Stimulated activated naive CD8-positive, alpha-beta T cell treated with anti-CD3 and anti-CD28 coated beads, Interleukin-15, Interleukin-2, amounts not matched to agents 100 ng/mL and 50 ng/mL, for 24 hours (primary cell): ENCODE measurements around the gene FOXJ1.

Experiments used
- H3K27ac Mint-ChIP-seq: one replicate; pipeline ENCODE4 v1.8.0; 2021; ENCODE audit warnings: mild to moderate bottlenecking, mixed read lengths
- H3K27me3 Mint-ChIP-seq: one replicate; pipeline ENCODE4 v1.8.0; 2021; ENCODE audit warnings: mixed read lengths
- H3K36me3 Mint-ChIP-seq: one replicate; pipeline ENCODE4 v1.8.0; 2021; ENCODE audit warnings: low read depth, mixed read lengths
- H3K4me1 Mint-ChIP-seq: one replicate; pipeline ENCODE4 v1.8.0; 2021; ENCODE audit warnings: low read depth, mixed read lengths
- H3K4me3 Mint-ChIP-seq: one replicate; pipeline ENCODE4 v1.8.0; 2021; ENCODE audit warnings: mild to moderate bottlenecking, mixed read lengths
- H3K9me3 Mint-ChIP-seq: one replicate; pipeline ENCODE4 v1.8.0; 2021; ENCODE audit warnings: mixed read lengths

FOXJ1 gene

DNA sequence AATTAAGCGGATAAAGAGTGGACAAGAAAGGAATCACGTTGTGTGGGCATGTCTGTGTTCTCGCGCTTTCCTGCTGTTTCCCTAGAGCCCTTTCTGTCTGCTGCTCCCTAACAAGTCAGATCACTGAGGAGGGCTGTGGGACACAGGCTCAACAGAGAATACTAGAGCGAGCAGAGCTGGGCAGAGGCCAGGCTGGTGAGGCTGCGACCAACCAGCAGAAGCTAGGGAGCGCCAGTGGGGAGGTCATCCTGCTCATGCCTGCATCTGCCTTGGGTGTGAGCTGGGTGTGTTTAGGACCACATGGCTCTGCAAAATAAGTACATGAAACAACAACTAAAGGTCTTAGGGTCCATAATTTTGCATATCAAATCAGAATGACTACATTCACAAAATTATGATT, 11.5 kb upstream of the FOXJ1 start:
- no peak overlapping the region for H3K4me3 Mint-ChIP-seq
- H3K27ac Mint-ChIP-seq: peak overlapping the region; percentile 21
- peaks cover 22% of the 10 kb centered on the region for H3K36me3 Mint-ChIP-seq
- H3K27me3 Mint-ChIP-seq: no peaks in the 10 kb centered on the region
- peaks cover 40% of the 10 kb centered on the region for H3K4me1 Mint-ChIP-seq
- H3K9me3 Mint-ChIP-seq: no peaks in the 10 kb centered on the region

DNA sequence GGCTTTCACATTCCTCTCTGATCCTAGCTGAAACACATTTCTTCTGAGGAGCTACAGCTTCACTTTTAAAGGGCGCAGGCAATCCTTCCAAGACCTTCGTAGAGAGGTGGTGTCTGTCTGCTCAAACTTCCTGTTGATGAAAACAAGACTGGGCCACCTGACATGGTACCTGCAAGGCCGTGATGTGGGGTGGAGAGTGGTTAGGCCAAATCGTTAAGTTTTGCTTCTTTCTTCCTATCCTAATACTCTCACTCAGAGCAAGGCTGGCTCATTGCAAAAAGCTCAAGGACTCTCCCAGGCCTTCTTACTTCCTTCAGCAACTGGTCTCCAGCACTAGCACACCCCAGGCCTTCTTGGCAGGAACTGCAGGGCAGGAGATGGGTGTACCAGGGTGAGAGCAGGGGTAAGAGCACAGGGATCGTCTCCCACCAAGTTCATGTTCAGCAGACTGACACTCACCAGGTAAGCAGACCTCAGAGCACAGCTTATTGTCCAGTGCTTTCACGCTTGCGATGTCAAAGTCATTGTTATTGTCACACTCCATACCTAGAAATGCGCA, 10.9 kb upstream of the FOXJ1 start:
- Mint-ChIP-seq H3K27ac (peak overlapping the region; percentile 21), H3K4me1 (peaks cover 42% of the 10 kb centered on the region), H3K36me3 (peaks cover 20% of the 10 kb centered on the region), H3K9me3 (no peaks in the 10 kb centered on the region), H3K27me3 (no peaks in the 10 kb centered on the region), H3K4me3 (no peak overlapping the region)

DNA sequence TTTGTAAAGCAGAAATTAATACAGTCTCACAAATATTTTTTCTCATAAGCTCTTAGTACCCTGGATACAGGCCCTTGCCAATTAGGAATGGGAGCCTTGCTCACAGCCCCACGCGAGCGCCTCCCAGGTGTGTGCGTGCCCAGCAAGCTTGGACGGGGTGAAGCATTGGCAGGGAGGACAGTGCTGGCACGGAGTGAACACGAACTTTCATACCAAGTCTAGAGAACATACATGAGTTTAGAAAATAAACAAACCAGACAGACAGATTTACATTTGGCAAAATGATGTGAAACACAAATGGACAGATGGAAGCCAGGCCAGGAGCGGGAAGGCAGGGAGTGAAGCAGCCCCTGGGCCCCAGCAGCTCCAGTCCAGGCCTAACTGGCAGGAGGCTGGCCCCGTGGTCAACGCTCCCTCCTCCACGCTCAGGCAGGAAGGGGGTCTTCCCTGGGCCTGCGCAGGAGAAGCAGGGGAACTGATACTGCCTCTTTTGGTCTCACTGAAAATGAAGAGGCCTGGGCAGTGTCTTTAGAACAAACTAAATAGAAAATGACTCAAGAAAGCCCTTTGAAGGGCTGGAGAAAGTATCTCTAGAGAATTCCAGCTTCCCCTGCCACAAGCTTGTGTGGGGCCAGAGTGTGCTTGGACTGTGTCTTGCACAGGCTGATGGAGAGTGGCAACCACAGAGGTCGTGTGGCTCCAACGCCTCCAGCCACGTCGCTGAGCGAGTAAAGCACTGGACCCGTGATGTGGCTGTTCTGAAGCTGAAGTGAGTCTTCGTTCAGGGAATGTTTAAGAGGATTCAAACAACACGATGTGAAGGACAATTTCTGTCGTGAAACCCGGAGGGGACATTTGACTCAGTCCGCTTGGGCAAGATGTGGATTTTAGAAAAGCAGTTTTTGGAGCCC, 9.9 kb upstream of the FOXJ1 start:
- H3K9me3 Mint-ChIP-seq: no peaks in the 10 kb centered on the region
- no peak overlapping the region for H3K4me3 Mint-ChIP-seq
- peak overlapping the region; percentile 49 for H3K27ac Mint-ChIP-seq
- H3K4me1 Mint-ChIP-seq: peaks cover 52% of the 10 kb centered on the region
- no peaks in the 10 kb centered on the region for H3K27me3 Mint-ChIP-seq
- H3K36me3 Mint-ChIP-seq: peaks cover 23% of the 10 kb centered on the region

DNA sequence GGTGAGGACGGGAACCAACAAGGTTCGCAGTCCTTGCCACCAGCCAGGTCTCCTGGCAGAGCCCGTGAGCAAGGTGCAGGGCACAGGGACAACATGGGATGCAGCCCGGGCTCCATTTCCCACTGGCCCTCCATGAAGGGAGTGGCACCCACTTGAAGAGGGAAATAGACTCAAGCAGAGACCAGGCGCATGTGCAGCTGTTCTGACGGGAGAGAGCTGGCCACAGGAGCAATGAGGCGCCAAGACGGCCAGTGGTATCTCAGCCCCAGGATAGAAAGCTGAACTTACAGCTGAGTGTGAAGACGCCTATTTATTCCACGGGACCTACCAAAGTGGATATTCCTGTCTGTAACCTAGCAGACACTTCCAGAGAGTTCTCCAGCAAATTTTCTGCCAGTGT, 8.2 kb upstream of the FOXJ1 start:
- Mint-ChIP-seq H3K36me3 (peaks cover 19% of the 10 kb centered on the region), H3K4me1 (peaks cover 66% of the 10 kb centered on the region)

DNA sequence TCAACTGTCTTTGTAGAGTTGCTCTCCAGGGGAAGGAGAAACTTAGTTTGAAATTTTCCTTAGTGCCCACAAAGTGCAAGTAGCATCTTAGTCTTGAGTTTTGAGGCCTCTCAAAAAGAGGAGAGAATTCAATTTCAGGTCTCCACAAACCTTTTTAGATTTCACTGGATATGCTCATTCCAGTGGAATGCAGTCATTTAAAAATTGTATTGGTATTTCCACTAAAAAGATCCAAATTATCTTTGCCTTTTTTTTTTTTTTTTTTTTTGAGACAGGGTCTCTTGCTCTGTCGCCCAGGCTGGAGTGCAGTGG, 6.9 kb upstream of the FOXJ1 start:
- Mint-ChIP-seq H3K27ac (no peak overlapping the region), H3K36me3 (peaks cover 15% of the 10 kb centered on the region), H3K4me1 (peaks cover 68% of the 10 kb centered on the region), H3K27me3 (no peaks in the 10 kb centered on the region), H3K9me3 (no peaks in the 10 kb centered on the region), H3K4me3 (no peak overlapping the region)

More for the DNA sequence above, 8.2 kb upstream of the FOXJ1 start:
- Mint-ChIP-seq H3K9me3 (no peaks in the 10 kb centered on the region), H3K27ac (no peak overlapping the region), H3K27me3 (no peaks in the 10 kb centered on the region), H3K4me3 (no peak overlapping the region)

DNA sequence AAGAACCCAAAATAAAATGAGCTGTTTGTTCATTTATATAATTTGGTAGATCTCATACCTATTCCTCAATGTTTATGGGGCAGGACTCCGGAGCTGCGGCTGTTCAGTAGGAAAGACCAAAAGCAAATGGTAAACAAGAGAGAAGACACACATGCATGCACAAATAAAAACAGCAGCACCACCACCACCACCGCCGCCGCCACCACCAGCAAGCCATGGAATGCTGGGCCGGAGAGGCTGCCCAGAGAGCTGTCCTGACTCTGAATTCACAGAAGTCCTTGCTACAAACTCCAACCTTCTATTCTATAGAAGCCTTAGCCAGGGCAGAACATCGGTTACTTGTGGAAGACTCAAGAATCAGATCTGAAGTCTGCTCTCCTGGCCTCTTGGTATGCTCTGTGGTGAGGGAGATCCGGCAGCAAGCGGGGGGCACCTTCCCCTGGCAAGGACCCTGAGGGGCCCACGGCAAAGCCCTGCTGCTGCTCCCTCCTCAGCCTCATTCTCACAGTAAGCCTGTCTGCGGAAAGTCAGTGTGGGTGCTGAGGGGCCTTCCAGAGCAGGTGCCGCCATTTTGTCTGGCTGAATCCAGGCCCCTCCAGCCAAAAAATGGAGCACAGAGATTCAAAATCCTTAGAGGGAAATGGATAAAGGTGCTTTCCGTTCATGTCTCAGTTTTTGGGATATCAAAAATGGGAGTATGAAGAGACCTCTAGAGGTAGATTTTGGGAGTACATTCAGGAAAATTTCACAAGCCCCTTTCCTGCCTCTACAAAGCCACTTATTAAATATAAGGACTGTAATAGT, 6.4 kb upstream of the FOXJ1 start:
- Mint-ChIP-seq H3K9me3 (no peaks in the 10 kb centered on the region), H3K4me3 (no peak overlapping the region), H3K4me1 (peaks cover 68% of the 10 kb centered on the region), H3K27ac (peak overlapping the region; percentile 96), H3K27me3 (no peaks in the 10 kb centered on the region), H3K36me3 (peaks cover 15% of the 10 kb centered on the region)

DNA sequence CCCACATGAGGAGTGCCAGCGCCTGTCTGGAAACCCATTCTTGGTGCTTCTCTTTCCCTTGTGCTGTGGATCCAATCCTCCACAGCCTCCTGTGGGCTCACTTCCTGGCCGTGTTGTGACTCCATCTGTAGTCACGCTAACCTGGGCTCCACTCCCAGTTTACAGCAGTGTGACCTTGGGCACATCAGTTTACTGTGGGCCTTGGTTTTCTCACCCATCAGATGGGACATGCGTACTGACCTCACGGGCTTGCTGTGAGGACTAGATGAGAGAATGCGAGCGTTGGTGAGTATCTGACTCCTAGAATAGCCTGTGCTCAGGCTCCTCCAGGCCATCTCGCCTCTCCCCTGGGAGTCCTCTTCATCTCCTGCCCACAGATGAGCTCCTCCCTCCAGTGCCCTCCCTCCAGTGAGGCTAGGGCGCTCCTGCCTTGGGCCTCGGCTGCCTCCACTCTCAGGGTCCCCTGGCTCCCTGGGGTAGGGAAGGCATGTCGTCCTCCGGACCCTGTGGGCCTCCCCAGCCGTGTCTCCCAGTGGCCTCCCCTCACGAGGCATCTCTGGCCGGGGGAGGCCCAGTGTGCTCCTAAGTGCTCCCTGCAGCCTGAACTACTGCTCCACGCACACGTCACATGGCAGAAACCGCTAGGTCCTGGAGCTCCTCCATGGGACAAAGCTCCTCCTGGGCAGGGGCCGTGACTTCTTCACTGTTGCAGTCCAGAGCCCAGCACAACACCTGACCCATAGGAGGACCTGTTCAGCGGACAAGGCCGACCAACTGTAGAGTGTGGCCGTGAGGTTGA, 5.2 kb upstream of the FOXJ1 start:
- peaks cover 15% of the 10 kb centered on the region for H3K36me3 Mint-ChIP-seq
- peak overlapping the region; percentile 96 for H3K27ac Mint-ChIP-seq
- peak overlapping the region; percentile 68 for H3K4me3 Mint-ChIP-seq
- peaks cover 68% of the 10 kb centered on the region for H3K4me1 Mint-ChIP-seq
- no peaks in the 10 kb centered on the region for H3K27me3 Mint-ChIP-seq
- H3K9me3 Mint-ChIP-seq: no peaks in the 10 kb centered on the region

DNA sequence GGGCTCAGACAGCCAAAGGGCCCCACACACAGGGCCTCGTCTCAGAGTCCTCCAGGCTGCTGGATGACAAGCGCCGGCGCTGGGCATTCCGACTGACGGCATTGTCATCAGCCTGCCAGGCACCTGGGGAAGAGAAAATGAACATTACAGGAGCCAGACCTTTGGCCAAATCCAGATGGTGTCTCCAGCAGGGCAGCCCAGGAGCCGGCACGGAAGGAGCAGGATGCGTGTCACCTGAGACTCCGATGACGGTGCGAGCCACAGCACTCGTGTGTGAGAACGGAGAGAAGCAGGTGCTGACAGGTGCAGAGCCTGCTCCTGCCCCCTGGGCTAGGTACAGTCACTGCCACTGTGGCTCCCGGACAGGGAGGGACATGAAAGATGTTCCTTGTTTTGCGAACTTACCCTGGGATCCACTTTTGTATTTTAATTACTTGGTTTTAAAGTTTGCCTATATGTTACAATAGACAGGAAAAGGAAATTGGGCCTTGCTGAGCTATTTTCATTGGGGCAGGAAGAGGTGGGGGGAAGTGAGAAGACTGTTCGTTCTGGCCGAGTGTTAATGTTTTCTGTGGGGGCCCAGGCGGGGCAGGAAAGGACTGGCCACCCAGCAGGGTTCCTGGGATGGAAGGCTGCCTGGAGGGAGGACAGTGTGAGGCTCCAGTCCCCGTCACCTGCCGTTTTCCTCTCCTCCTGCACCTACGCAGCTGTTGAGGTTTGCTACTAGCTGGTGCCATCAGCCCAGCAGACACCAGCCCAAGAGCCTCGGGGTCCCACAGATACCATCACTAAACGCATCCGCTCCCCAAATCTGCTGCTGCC, 4.4 kb upstream of the FOXJ1 start:
- Mint-ChIP-seq H3K36me3 (peaks cover 10% of the 10 kb centered on the region), H3K27me3 (no peaks in the 10 kb centered on the region), H3K4me1 (peaks cover 66% of the 10 kb centered on the region), H3K27ac (peak overlapping the region; percentile 96), H3K4me3 (peak overlapping the region; percentile 68), H3K9me3 (no peaks in the 10 kb centered on the region)

DNA sequence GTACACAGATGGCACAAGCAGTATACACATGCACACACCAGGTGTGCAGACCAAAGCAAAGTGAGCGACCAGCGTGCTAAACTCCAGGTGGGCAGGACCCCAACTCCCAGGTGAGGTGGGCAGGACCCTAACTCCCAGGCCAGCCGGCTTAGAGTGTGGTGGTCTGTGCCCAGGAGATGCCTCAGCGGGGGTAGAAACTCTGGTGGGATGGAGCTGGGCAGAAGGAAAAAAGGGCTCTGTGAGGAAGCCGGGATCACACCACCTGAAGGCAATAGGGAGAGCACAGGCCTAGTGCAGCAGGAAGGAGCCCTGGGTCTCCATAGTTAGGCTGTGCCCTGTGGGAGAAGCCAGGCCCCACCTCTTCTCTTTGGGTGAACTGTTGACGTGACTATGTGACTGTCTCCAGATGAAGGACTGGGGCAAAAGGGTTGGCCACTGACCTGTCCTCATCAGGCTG, 1.6 kb upstream of the FOXJ1 start:
- H3K4me1 Mint-ChIP-seq: peaks cover 66% of the 10 kb centered on the region
- H3K36me3 Mint-ChIP-seq: peaks cover 6% of the 10 kb centered on the region
- peak overlapping the region; percentile 51 for H3K27ac Mint-ChIP-seq
- peaks cover 3% of the 10 kb centered on the region for H3K27me3 Mint-ChIP-seq
- no peak overlapping the region for H3K4me3 Mint-ChIP-seq
- H3K9me3 Mint-ChIP-seq: no peaks in the 10 kb centered on the region

DNA sequence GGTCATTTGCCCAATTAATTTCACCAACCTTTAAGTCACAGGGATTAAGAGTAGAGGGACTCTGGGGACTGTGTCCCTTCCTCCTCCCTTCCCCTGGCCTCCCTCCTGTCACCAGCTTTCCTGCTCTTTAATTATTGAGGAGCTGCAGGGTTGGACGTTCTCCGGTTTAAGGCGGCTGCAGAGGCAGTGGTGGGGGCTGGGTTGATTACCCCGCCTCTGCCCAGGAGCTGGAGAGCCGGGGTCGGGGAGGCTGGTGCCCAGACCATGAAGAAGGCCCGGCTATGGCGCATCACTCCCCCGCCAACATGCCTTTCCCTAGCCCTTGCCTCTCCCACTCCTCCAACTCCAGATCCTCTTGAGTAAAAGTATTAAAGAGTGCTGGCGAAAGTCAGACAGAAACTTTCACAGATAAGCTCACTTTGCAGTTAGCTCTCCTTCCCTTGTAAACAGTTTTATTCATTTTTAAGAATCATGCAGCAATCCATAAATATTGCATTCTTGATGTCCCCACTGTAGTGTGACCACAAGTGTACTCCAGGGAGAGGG, 1.1 kb upstream of the FOXJ1 start:
- H3K4me3 Mint-ChIP-seq: peak overlapping the region; percentile 70
- no peak overlapping the region for H3K27ac Mint-ChIP-seq
- H3K4me1 Mint-ChIP-seq: peaks cover 65% of the 10 kb centered on the region
- no peaks in the 10 kb centered on the region for H3K9me3 Mint-ChIP-seq
- peaks cover 3% of the 10 kb centered on the region for H3K27me3 Mint-ChIP-seq
- peaks cover 4% of the 10 kb centered on the region for H3K36me3 Mint-ChIP-seq

DNA sequence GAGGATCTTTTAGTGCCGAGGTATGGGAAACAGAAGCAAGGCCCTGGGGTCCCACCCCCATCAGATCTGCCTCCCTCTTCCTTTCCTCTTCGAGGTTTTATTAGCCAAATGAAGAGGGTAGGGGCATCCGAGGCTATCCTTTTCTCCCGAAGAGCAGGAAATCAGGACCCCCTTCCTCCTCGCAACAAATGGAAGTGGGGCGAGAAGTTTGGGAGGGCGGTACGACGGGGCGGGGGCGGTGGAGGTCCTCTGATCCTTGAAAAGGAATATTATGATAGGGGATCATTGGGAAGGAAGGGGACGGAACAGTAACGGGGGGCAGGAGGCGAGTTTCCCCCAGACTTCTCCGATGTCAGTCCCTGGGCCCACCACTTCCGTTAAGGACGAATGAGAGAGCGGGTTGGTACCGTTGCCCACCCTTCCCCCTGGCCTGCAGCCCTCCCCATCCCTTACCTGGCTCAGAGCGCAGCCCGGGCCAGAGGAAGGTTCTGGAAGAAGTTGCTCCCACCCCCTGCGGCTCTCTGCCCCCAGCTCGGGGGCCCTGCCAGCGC, 309 bp downstream of the FOXJ1 start:
- H3K4me1 Mint-ChIP-seq: peaks cover 54% of the 10 kb centered on the region
- H3K36me3 Mint-ChIP-seq: no peaks in the 10 kb centered on the region
- H3K27ac Mint-ChIP-seq: no peak overlapping the region
- H3K9me3 Mint-ChIP-seq: no peaks in the 10 kb centered on the region
- peaks cover 3% of the 10 kb centered on the region for H3K27me3 Mint-ChIP-seq
- peak overlapping the region; percentile 77 for H3K4me3 Mint-ChIP-seq

DNA sequence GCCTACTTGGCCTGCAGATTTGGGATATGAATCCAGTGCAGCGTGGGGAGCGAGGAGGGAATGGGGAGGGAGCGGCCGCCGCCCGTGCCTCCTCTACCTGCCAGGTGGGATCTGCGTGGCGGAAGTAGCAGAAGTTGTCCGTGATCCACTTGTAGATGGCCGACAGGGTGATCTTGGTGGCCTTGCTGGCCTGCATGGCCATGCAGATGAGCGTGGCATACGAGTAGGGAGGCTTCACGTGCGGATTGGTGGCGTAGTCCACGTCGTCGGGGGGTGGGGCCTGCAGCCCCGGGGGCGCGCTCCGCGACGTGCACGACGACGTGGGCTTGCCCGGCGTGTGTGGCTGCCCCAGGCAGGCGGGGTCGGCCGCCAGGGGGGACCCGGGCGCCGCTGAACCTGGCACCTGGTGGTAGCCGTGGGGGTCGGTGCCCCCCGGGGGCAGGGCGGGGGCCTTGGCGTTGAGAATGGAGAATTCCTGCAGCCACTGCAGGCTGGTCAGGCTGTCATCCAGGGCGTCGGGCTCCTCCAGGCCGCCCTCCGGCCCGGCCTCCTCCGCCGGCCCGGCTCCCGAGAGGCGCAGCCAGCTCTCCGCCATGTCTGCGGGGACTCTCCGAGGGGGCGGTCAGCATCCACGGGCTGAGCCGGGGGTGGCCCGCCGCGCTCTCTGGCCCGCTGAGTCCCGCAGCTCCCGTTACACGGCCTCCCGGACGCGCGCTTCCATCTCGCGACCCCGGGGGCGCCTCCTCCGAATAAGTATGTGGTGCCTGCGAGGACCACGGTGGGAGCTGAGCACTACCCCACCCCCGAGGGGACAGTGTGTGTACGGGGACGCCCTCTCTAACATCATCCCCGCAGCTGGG, 1.0 kb downstream of the FOXJ1 start:
- no peaks in the 10 kb centered on the region for H3K36me3 Mint-ChIP-seq
- peak overlapping the region; percentile 77 for H3K4me3 Mint-ChIP-seq
- no peaks in the 10 kb centered on the region for H3K9me3 Mint-ChIP-seq
- H3K27ac Mint-ChIP-seq: no peak overlapping the region
- peaks cover 53% of the 10 kb centered on the region for H3K4me1 Mint-ChIP-seq
- H3K27me3 Mint-ChIP-seq: peaks cover 3% of the 10 kb centered on the region
